Measurements from ENCODE around the gene NCDN. TPM values are rescaled to one million over a fixed set of nuclear protein-coding genes. Genes with fewer than 3 reads are reported as not detected.
A peak's percentile ranks its signal among the peaks of the same experiment; 100 is the strongest.

The NCDN gene
- total RNA-seq, 4 donors from 2014 or later = 16.6 to 41.2 (median 24.3) TPM

- peak within 1 kb of the TSS in 1 of 2 donors; percentile 48 for H3K4me3 ChIP-seq
- no peak within 1 kb of the TSS for H3K27ac ChIP-seq
- peaks cover 0 to 42% (median 18%) of the 10 kb centered on the region in 3 donors for H3K4me1 ChIP-seq
- peaks cover 94% of the 10 kb centered on the region for H3K27me3 ChIP-seq
- no peaks in the 10 kb centered on the region for H3K9me3 ChIP-seq
- ATAC-seq = peak; percentile 26
- no CpG with 5 or more reads among the region's 95 CpGs for WGBS, 2 donors (ENCODE audit: low coverage in 1 of 2)
- no peaks in the 10 kb centered on the region for H3K36me3 ChIP-seq
- TF ChIP-seq CTCF (IDR thresholded peaks at IDR 0.05) (no peak), POLR2A (IDR thresholded peaks at IDR 0.05) (no peak), POLR2AphosphoS5 (IDR thresholded peaks at IDR 0.05) (no peak), EP300 (IDR thresholded peaks at IDR 0.05) (no peak)
Observed at GRCh38 chr1:35573198-35574124, 15.9 kb downstream of the NCDN start, which contains the start of gene TFAP2E. TSS of gene TFAP2E (plus strand) at chr1:35573314. CDS start at chr1:35573578, 264 bp downstream.

- H3K4me3 ChIP-seq = no peak overlapping the region
- no peak overlapping the region for H3K27ac ChIP-seq
- TF ChIP-seq POLR2A (IDR thresholded peaks at IDR 0.05) (no peak), POLR2AphosphoS5 (IDR thresholded peaks at IDR 0.05) (no peak), CTCF (IDR thresholded peaks at IDR 0.05) (no peak), EP300 (IDR thresholded peaks at IDR 0.05) (no peak)
- WGBS, 2 donors (ENCODE audit: low coverage in 1 of 2) = no CpG with 5 or more reads among the region's 48 CpGs
- H3K9me3 ChIP-seq = no peaks in the 10 kb centered on the region
- no peak for ATAC-seq
- no peaks in the 10 kb centered on the region for H3K36me3 ChIP-seq
- H3K27me3 ChIP-seq = peaks cover 96% of the 10 kb centered on the region
- H3K4me1 ChIP-seq = peaks cover 0 to 38% (median 18%) of the 10 kb centered on the region in 3 donors
Observed at GRCh38 chr1:35574125-35574654, 16.6 kb downstream of the NCDN start.

GRCh38 chr1:35574655-35575415 is 17.2 kb downstream of the NCDN start:
- TF ChIP-seq POLR2A (IDR thresholded peaks at IDR 0.05) = no peak
- TF ChIP-seq CTCF (IDR thresholded peaks at IDR 0.05) = no peak
- no peak for TF ChIP-seq POLR2AphosphoS5 (IDR thresholded peaks at IDR 0.05)
- TF ChIP-seq EP300 (IDR thresholded peaks at IDR 0.05) = no peak
- Histone ChIP-seq H3K4me3 (no peak overlapping the region), H3K4me1 (peaks cover 0 to 37% (median 18%) of the 10 kb centered on the region in 3 donors), H3K27me3 (peaks cover 89% of the 10 kb centered on the region), H3K27ac (no peak overlapping the region), H3K9me3 (no peaks in the 10 kb centered on the region), H3K36me3 (no peaks in the 10 kb centered on the region)
- no peak for ATAC-seq
- WGBS, 2 donors (ENCODE audit: low coverage in 1 of 2) = 85% methylated on average over 12 of the region's 30 CpGs; no CpG with 5 or more reads in 1 of the 2 donors

- WGBS, 2 donors (ENCODE audit: low coverage in 1 of 2) = 87% methylated on average over 4 of the region's 5 CpGs; no CpG with 5 or more reads in 1 of the 2 donors
- Histone ChIP-seq H3K36me3 (no peaks in the 10 kb centered on the region), H3K4me1 (peaks cover 0 to 37% (median 18%) of the 10 kb centered on the region in 3 donors), H3K27me3 (peaks cover 83% of the 10 kb centered on the region), H3K27ac (no peak overlapping the region), H3K9me3 (no peaks in the 10 kb centered on the region), H3K4me3 (no peak overlapping the region)
- TF ChIP-seq POLR2A (IDR thresholded peaks at IDR 0.05) (no peak), CTCF (IDR thresholded peaks at IDR 0.05) (no peak), EP300 (IDR thresholded peaks at IDR 0.05) (no peak), POLR2AphosphoS5 (IDR thresholded peaks at IDR 0.05) (no peak)
- no peak for ATAC-seq
Observed at GRCh38 chr1:35575416-35575958, 17.9 kb downstream of the NCDN start.

Measured in gastroesophageal sphincter (tissue), 4 donors.